Activated CD8-positive, alpha-beta memory T cell treated with anti-CD3 and anti-CD28 coated beads for 1 hour (primary cell): ENCODE results near the gene TRMU.

Experiments used
- DNase-seq, 2 donors: peaks; one replicate each; pipeline ENCODE4 v3.0.0-alpha.2; 2020; ENCODE audit warnings: low read depth in 1 of 2; ENCODE audit errors: extremely low read depth in 1 of 2

TRMU gene, protein sequence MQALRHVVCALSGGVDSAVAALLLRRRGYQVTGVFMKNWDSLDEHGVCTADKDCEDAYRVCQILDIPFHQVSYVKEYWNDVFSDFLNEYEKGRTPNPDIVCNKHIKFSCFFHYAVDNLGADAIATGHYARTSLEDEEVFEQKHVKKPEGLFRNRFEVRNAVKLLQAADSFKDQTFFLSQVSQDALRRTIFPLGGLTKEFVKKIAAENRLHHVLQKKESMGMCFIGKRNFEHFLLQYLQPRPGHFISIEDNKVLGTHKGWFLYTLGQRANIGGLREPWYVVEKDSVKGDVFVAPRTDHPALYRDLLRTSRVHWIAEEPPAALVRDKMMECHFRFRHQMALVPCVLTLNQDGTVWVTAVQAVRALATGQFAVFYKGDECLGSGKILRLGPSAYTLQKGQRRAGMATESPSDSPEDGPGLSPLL

GRCh38 chr22:46335201-46336118, at the start of gene TRMU:
TSS of gene TRMU (plus strand) at chr22:46335714. CDS start at chr22:46335765, 51 bp downstream.
- peak; percentile 20 to 60 for DNase-seq

- no peak for DNase-seq
These were observed 49.5 kb upstream of the TRMU start for GRCh38 chr22:46286006-46286405.

- DNase-seq: no peak
These were observed 48.3 kb upstream of the TRMU start for GRCh38 chr22:46286941-46287872.

GRCh38 chr22:46287873-46288751, 47.4 kb upstream of the TRMU start:
- DNase-seq: no peak

DNA sequence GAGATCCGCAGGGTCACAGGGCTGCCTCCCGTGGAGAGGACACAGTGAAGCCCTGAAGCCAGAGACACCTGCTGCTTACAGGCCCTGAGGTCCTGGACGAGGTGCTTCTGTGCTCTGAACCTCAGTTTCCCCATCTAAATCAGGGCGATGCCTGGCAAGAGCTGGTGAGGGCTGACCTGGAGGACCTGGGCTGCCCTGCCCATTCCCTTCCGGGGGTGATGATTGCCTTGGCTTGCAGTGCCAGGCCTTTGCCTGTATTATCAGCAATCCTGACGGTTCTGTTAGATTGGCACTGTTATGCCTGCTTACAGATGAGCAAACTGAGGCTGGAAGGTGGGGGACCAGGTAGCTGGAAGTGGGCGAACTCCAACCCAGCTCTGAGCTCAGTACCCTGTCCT, 46.7 kb upstream of the TRMU start:
- DNase-seq: no peak

- DNase-seq: no peak
These were observed 46.1 kb upstream of the TRMU start for GRCh38 chr22:46289244-46289891.

GRCh38 chr22:46290121-46290842, 45.2 kb upstream of the TRMU start:
- no peak for DNase-seq

- DNase-seq: no peak
These were observed 44.4 kb upstream of the TRMU start for GRCh38 chr22:46290843-46291785.

- DNase-seq: no peak
These were observed 43.3 kb upstream of the TRMU start for GRCh38 chr22:46292173-46292572.

GRCh38 chr22:46292732-46293131, 42.8 kb upstream of the TRMU start:
- no peak for DNase-seq

DNA sequence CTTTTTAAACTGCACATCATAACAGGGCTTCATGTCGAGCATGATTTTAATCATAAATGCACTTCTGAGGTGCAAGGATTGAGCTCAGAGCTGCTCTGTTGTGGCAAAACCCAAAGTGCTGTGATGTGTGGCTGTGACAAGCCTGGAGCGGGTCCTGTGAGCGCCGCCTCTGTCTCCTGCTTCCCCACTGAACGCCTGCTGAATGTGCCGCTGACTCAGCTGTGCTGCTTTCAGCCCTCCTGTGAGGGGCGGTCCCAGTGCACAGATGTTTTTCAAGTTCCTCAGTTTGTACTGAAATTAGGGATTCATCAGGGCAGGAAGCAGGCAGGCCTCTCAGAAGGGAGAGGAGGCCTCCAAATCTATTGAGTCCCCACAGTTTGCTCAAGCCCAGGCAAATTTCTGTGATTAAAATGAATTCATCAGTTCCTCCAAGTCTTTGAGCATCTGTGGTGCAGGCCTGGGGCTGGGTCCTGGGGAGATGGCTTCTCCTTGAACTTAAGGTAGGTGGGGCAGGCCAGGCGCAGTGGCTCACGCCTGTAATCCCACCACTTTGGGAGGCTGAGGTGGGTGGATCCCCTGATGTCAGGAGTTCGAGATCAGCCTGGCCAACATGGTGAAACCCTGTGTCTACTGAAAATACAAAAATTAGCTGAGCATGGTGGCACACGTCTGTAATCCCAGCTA, 41.8 kb upstream of the TRMU start:
- no peak for DNase-seq

DNA sequence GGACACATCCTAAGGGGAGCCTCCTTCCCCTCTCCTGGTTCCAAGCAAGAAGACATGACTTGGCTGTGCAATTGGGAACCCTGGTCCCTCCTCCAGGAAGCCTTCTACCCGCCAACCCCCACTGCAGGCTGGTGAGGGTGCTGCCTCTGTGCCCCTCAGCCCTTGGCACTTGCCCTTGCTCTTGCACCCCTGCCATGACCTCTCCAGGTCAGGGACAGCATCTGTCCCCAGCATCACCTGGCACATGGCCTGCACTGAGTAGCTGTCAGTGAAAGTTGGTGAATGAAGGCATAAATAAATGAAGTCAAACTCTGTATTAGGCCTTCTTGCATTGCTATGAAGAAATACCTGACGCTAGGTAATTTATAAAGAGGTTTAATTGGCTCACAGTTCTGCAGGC, 40.7 kb upstream of the TRMU start:
- DNase-seq: no peak

DNA sequence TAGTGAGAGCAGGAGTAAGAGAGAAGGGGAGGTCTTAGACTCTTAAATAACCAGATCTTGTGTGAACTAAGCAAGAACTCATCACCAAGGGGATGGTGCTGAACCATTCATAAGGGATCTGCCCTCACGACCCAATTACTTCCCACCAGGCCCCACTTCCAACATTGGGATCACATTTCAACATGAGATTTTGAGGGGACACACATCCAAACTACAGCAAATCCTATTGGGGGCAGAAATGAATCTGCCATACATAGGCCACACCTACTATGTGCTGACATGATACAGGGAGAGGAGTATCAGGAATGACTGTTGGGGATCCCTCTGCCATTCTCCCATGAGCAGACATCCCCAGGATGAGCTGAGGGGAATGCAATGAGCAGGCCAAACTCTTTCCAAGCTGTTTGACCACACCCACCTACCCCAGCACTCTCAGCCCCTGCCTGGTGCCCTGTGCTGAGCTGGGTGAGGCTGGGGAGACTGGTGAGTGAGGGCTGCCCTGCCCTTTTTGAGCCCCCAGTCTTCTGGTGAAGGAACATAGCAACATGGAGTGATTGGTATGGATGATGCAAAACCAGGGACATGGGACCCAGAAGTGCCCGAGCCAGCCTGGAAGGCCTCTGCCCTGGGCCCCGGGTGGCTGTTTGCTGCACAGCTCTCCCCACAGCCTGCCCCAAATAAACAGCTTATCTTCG, 40.1 kb upstream of the TRMU start:
- no peak for DNase-seq

DNA sequence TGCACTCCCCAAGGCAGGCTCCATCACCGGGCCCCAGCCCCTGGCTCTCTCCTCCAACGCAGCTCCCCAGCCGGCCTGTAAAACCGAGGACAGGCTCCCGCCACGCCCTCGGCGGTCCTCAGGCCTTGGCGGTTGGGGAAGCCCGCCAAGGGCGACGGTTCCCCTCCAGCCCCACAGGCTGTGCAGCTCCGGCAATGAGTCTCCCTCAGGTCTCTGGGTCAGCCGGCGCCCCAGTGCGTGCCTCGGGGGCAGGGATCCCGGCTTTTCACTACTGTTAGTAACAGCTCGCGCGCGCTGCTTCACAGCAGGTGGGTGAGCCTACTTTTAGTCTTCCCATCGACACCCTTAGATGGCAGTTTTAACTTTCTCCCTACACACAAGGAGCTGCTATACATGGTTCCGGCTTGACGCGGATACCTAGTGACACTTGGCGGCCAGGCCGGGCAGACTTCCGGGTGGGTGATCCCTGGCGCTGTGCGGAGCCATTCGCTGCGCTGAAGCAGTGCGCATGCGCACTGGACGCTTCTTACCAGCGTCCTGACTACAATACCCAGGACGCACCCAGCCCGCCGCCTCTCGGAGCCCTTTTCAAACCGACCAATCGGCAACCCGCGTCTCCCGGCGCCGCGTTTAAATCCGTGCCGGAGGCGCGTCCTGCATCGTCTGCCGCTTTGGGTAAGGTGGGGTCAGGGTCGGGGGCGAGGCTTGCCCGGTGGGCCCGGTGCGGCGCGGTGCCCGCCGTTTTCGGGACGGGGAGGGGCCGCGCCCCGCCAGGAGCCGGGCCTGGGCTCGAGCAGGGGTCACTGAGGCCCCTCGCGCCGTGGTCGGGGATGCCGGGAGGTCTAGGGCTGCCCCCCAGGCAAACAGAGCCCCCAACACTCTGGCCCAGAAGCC, 39.0 kb upstream of the TRMU start, which contains the start of gene GTSE1:
GTSE1 (plus strand) TSS at position 614 of the 894 bp plus-strand sequence. CDS start 531 bp downstream, outside the sequence.
- peak; percentile 92 to 94 for DNase-seq

- no peak for DNase-seq
These were observed 38.2 kb upstream of the TRMU start for GRCh38 chr22:46297151-46297812.
